NB4 (cell line): Measurements from ENCODE around the gene TMEM198.

ENCODE experiments used
- DNase-seq: peaks from one replicate; pipeline ENCODE4 v3.0.0; 2010; ENCODE audit warnings: low read depth
- H3K4me3 ChIP-seq: one replicate; pipeline ENCODE4 v1.5.1; 2011; ENCODE audit warnings: mild to moderate bottlenecking, low read depth, low read length, moderate library complexity
- CTCF ChIP-seq: IDR thresholded peaks from one replicate; pipeline ENCODE4 v1.5.1; 2012; ENCODE audit warnings: low read depth, low read length
- MAX ChIP-seq: IDR thresholded peaks from 2 replicates; pipeline ENCODE4 v1.6.1; 2011; ENCODE audit warnings: low read depth, low read length
- MYC ChIP-seq: IDR thresholded peaks from 2 replicates; pipeline ENCODE4 v1.6.1; 2011; ENCODE audit warnings: low read depth, low read length
- POLR2A ChIP-seq: IDR thresholded peaks from 2 replicates; pipeline ENCODE4 v1.6.1; 2011; ENCODE audit warnings: mild to moderate bottlenecking; ENCODE audit not compliant: insufficient read length; ENCODE audit errors: extremely low read depth

The TMEM198 gene

GRCh38 chr2:219545943-219546352, 2.1 kb downstream of the TMEM198 start:
- DNase-seq: no peak
- TF ChIP-seq CTCF (no peak), MAX (no peak), MYC (no peak), POLR2A (no peak)
- no peak overlapping the region for H3K4me3 ChIP-seq

GRCh38 chr2:219547621-219548020, 3.8 kb downstream of the TMEM198 start:
- no peak for DNase-seq
- no peak for TF ChIP-seq CTCF
- TF ChIP-seq POLR2A: no peak
- no peak for TF ChIP-seq MAX
- TF ChIP-seq MYC: no peak
- no peak overlapping the region for H3K4me3 ChIP-seq

- DNase-seq: no peak
- no peak overlapping the region for H3K4me3 ChIP-seq
- TF ChIP-seq POLR2A (no peak), MYC (no peak), MAX (no peak), CTCF (no peak)
Measured at GRCh38 chr2:219548990-219549389, 5.2 kb downstream of the TMEM198 start.

GRCh38 chr2:219549619-219550018, 5.8 kb downstream of the TMEM198 start:
- TF ChIP-seq POLR2A (no peak), MAX (no peak), CTCF (no peak), MYC (no peak)
- no peak overlapping the region for H3K4me3 ChIP-seq
- DNase-seq: no peak

- TF ChIP-seq MYC (no peak), CTCF (no peak), MAX (no peak)
- no peak for DNase-seq
- H3K4me3 ChIP-seq: no peak overlapping the region
Measured at GRCh38 chr2:219551441-219552381, 7.9 kb downstream of the TMEM198 start.
